Tibial nerve (tissue), 4 donors: Measurements from ENCODE around the gene SYCE3.

Experiments used
- CTCF ChIP-seq, 5 experiments: fragments of 200-600 bp in 3 of 5; fragments of 450-650 bp in 2 of 5; sonication (generic) in 3 of 5; IDR thresholded peaks; one replicate each; pipeline ENCODE4 v1.5.1; 2016 to 2019; ENCODE audit warnings: antibody characterized with exemption in 5 of 5, mild to moderate bottlenecking in 3 of 5, moderate library complexity in 2 of 5
- EP300 ChIP-seq, 2 donors: sonication (generic); formaldehyde crosslinking; IDR thresholded peaks; one replicate each; pipeline ENCODE4 v1.6.1; 2017; ENCODE audit warnings: antibody characterized with exemption in 2 of 2, mild to moderate bottlenecking in 1 of 2
- POLR2A ChIP-seq, 2 donors: fragments of 450-650 bp; IDR thresholded peaks; one replicate each; pipeline ENCODE4 v1.6.1; 2017; ENCODE audit warnings: antibody characterized with exemption in 2 of 2, mild to moderate bottlenecking in 2 of 2, moderate library complexity in 2 of 2

- no peak for TF ChIP-seq CTCF (IDR thresholded peaks at IDR 0.05)
- TF ChIP-seq POLR2A (IDR thresholded peaks at IDR 0.05) = no peak
- no peak for TF ChIP-seq EP300 (IDR thresholded peaks at IDR 0.05)
Observed at GRCh38 chr22:50608996-50609395, 46.3 kb upstream of the SYCE3 start.
